DMS79 treated with DMSO at 0.1 percent for 48 hours (cell line): ENCODE data around the gene GRM4.
A peak's percentile ranks its signal among the peaks of the same experiment; 100 is the strongest.

Source experiments
- DNase-seq: peaks from one replicate; lab custom pipeline; 2025; lab: John Stamatoyannopoulos, UW

Gene GRM4

GRCh38 chr6:34061348-34061747 lies 84.5 kb downstream of the GRM4 start:
- DNase-seq = no peak

- no peak for DNase-seq
Measured at GRCh38 chr6:34059914-34060313, 86.0 kb downstream of the GRM4 start.

- no peak for DNase-seq
Measured at GRCh38 chr6:34059136-34059731, 86.7 kb downstream of the GRM4 start.

GRCh38 chr6:34057790-34058189 lies 88.1 kb downstream of the GRM4 start:
- no peak for DNase-seq

GRCh38 chr6:34057191-34057590 lies 88.7 kb downstream of the GRM4 start:
- no peak for DNase-seq

- peak; percentile 46 for DNase-seq
Measured at GRCh38 chr6:34056305-34057108, 89.4 kb downstream of the GRM4 start.

- DNase-seq = peak; percentile 47
Measured at GRCh38 chr6:34055223-34055933, 90.5 kb downstream of the GRM4 start.

- DNase-seq = peak; percentile 53
Measured at GRCh38 chr6:34053721-34054120, 92.2 kb downstream of the GRM4 start.

GRCh38 chr6:34052918-34053608 lies 92.8 kb downstream of the GRM4 start:
- DNase-seq = no peak

- DNase-seq = peak; percentile 86
Measured at GRCh38 chr6:34052071-34052825, 93.6 kb downstream of the GRM4 start.

GRCh38 chr6:34051331-34051919 lies 94.5 kb downstream of the GRM4 start:
- no peak for DNase-seq

GRCh38 chr6:34050691-34051090 lies 95.2 kb downstream of the GRM4 start:
- DNase-seq = no peak

- DNase-seq = no peak
Measured at GRCh38 chr6:34049395-34050342, 96.2 kb downstream of the GRM4 start.

GRCh38 chr6:34047913-34048867 lies 97.7 kb downstream of the GRM4 start:
- DNase-seq = peak; percentile 75

GRCh38 chr6:34046617-34047016 lies 99.3 kb downstream of the GRM4 start:
- DNase-seq = no peak

- no peak for DNase-seq
Measured at GRCh38 chr6:34045771-34046170, 100.1 kb downstream of the GRM4 start.

- no peak for DNase-seq
Measured at GRCh38 chr6:34044945-34045595, 100.8 kb downstream of the GRM4 start.

GRCh38 chr6:34043359-34043758 lies 102.5 kb downstream of the GRM4 start:
- DNase-seq = peak; percentile 9
